Stomach (tissue), 8 donors: ENCODE data around the gene VGF. TPM values are rescaled to one million over a fixed set of nuclear protein-coding genes. Genes with fewer than 3 reads are reported as not detected.

Experiments used
- polyA plus RNA-seq, 3 donors: library from polyadenylated mRNA; stranded (reverse); fragments of 200-250 nt; gene quantifications; one replicate each; pipeline ENCODE4 v1.2.3, GENCODE V29; 2013
- small RNA-seq, 4 donors: library from RNA; depleted of rRNA; stranded (forward); fragments of <200 nt; gene quantifications; one replicate each; pipeline ENCODE3, GENCODE V24; 2016
- total RNA-seq, 5 donors: library from RNA; depleted of rRNA; stranded (reverse); fragments of >200 nt; gene quantifications; one replicate each; pipeline versions ENCODE4 v1.1.0 to v1.2.3, GENCODE V29; 2014 to 2016
- donor health status: healthy with polysubstance abuse.
- donor health status: Bipolar disorder and iron deficiency.
- donor health status: healthy.

Gene VGF
- total and polyA plus RNA-seq, 8 donors = 0.15 to 5.8 (median 0.65) TPM; not detected in 4

Small RNA genes within 50 kb of the gene (small RNA-seq; reads per million reads assigned to genes)
- gene MIR4653 = 0 reads per million in 4 donors

Other genes with a start within 250 kb of the VGF start
- 100 to 1,000 TPM in 1 of 5 donors, 1 to 10 TPM in 3, under 1 TPM in 1; 0.45 to 527 (median 1.9) TPM for gene MUC3A, start 216.0 kb downstream of the VGF start, total RNA-seq
- under 1 TPM; 0.45 to 0.76 (median 0.62) TPM for gene MUC3A, start 216.0 kb downstream of the VGF start, polyA plus RNA-seq
- 10 to 100 TPM in 1 of 5 donors, under 1 TPM in 3, not detected in 1; under 0.01 to 76.8 (median 0.58) TPM for gene MUC12, start 196.0 kb downstream of the VGF start, total RNA-seq
- 10 to 100 TPM in 1 of 3 donors, 1 to 10 TPM in 2; 1.4 to 13.9 (median 5.5) TPM for gene MUC12, start 196.0 kb downstream of the VGF start, polyA plus RNA-seq
- gene MUC17, start 145.5 kb downstream of the VGF start, total RNA-seq = under 1 TPM in 1 of 5 donors, not detected in 4; 0.73 TPM
- gene MUC17, start 145.5 kb downstream of the VGF start, polyA plus RNA-seq = not detected
- 10 to 100 TPM; 13.6 to 41.1 (median 24.6) TPM for gene TRIM56, start 80.1 kb downstream of the VGF start, total RNA-seq
- 1 to 10 TPM; 7.5 to 9.8 (median 8.3) TPM for gene TRIM56, start 80.1 kb downstream of the VGF start, polyA plus RNA-seq
- 10 to 100 TPM in 2 of 5 donors, 1 to 10 TPM in 2, under 1 TPM in 1; 0.58 to 25.0 (median 8.4) TPM for gene SERPINE1, start 38.5 kb downstream of the VGF start, total RNA-seq
- 10 to 100 TPM in 1 of 3 donors, 1 to 10 TPM in 2; 3.2 to 13.6 (median 4.1) TPM for gene SERPINE1, start 38.5 kb downstream of the VGF start, polyA plus RNA-seq
- gene AP1S1, start 11.1 kb downstream of the VGF start, total RNA-seq = 10 to 100 TPM in 3 of 5 donors, 1 to 10 TPM in 1, not detected in 1; 2.7 to 54.9 (median 17.6) TPM
- gene AP1S1, start 11.1 kb downstream of the VGF start, polyA plus RNA-seq = 10 to 100 TPM; 34.7 to 71.2 (median 62.3) TPM
- gene NAT16, start 14.7 kb upstream of the VGF start, total RNA-seq = not detected
- under 1 TPM in 1 of 3 donors, not detected in 2; 0.05 TPM for gene NAT16, start 14.7 kb upstream of the VGF start, polyA plus RNA-seq
- gene MOGAT3, start 35.5 kb upstream of the VGF start, total RNA-seq = 1 to 10 TPM in 2 of 5 donors, not detected in 3; 1.7 to 2.3 TPM
- gene MOGAT3, start 35.5 kb upstream of the VGF start, polyA plus RNA-seq = not detected
- 100 to 1,000 TPM in 1 of 5 donors, 10 to 100 TPM in 4; 23.1 to 260 (median 46.7) TPM for gene PLOD3, start 52.0 kb upstream of the VGF start, total RNA-seq
- 10 to 100 TPM; 12.4 to 32.4 (median 30.1) TPM for gene PLOD3, start 52.0 kb upstream of the VGF start, polyA plus RNA-seq
- gene ZNHIT1, start 52.6 kb upstream of the VGF start, total RNA-seq = 100 to 1,000 TPM in 2 of 5 donors, 10 to 100 TPM in 3; 22.8 to 170 (median 61.3) TPM
- 100 to 1,000 TPM; 117 to 169 (median 165) TPM for gene ZNHIT1, start 52.6 kb upstream of the VGF start, polyA plus RNA-seq
- gene CLDN15, start 72.2 kb upstream of the VGF start, total RNA-seq = 100 to 1,000 TPM in 1 of 5 donors, 10 to 100 TPM in 2, 1 to 10 TPM in 2; 1.2 to 131 (median 17.0) TPM
- gene CLDN15, start 72.2 kb upstream of the VGF start, polyA plus RNA-seq = 1 to 10 TPM; 4.2 to 7.6 (median 4.4) TPM
- gene FIS1, start 79.5 kb upstream of the VGF start, total RNA-seq = 100 to 1,000 TPM in 4 of 5 donors, 10 to 100 TPM in 1; 72.4 to 245 (median 192) TPM
- 100 to 1,000 TPM; 193 to 329 (median 284) TPM for gene FIS1, start 79.5 kb upstream of the VGF start, polyA plus RNA-seq
- gene IFT22, start 156.2 kb upstream of the VGF start, total RNA-seq = 10 to 100 TPM in 4 of 5 donors, 1 to 10 TPM in 1; 4.6 to 36.4 (median 13.4) TPM
- 10 to 100 TPM; 20.5 to 31.2 (median 22.6) TPM for gene IFT22, start 156.2 kb upstream of the VGF start, polyA plus RNA-seq
- under 1 TPM in 1 of 5 donors, not detected in 4; 0.55 TPM for gene COL26A1, start 197.3 kb upstream of the VGF start, total RNA-seq
- gene COL26A1, start 197.3 kb upstream of the VGF start, polyA plus RNA-seq = under 1 TPM in 2 of 3 donors, not detected in 1; 0.20 to 0.31 TPM